ENCODE data around the gene MAPK13. TPM values are rescaled to one million over a fixed set of nuclear protein-coding genes. Genes with fewer than 3 reads are reported as not detected.

MAPK13 gene
- total RNA-seq, 3 donors from 2014 or later, result 2.6 to 45.2 (median 30.2) TPM

DNA sequence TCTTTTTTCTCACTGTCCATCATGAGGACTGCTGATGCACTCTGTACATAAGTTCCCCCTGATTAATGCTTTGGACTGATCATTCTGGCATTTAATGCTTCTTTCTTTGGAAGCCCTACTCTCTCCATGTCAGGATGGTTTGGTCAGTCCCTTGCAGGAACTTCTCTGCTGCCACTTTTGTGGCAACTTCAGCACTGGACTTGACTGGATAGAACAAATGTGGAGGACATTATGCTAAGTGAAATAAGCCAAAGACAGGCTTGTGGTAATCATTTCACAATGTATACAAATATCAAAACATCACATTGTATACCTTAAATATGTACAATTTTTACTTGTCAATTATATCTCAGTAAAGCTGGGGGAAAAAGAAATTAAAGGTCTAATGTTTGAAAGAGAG is 54.0 kb downstream of the MAPK13 start:
- Histone ChIP-seq H3K9me3 (no peaks in the 10 kb centered on the region), H3K27ac (no peak overlapping the region), H3K27me3 (no peaks in the 10 kb centered on the region), H3K4me3 (no peak overlapping the region), H3K4me1 (no peaks in the 10 kb centered on the region), H3K36me3 (no peaks in the 10 kb centered on the region)
- TF ChIP-seq POLR2AphosphoS5 (IDR thresholded peaks at IDR 0.05), result no peak
- TF ChIP-seq, protein P1, sequence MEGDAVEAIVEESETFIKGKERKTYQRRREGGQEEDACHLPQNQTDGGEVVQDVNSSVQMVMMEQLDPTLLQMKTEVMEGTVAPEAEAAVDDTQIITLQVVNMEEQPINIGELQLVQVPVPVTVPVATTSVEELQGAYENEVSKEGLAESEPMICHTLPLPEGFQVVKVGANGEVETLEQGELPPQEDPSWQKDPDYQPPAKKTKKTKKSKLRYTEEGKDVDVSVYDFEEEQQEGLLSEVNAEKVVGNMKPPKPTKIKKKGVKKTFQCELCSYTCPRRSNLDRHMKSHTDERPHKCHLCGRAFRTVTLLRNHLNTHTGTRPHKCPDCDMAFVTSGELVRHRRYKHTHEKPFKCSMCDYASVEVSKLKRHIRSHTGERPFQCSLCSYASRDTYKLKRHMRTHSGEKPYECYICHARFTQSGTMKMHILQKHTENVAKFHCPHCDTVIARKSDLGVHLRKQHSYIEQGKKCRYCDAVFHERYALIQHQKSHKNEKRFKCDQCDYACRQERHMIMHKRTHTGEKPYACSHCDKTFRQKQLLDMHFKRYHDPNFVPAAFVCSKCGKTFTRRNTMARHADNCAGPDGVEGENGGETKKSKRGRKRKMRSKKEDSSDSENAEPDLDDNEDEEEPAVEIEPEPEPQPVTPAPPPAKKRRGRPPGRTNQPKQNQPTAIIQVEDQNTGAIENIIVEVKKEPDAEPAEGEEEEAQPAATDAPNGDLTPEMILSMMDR (IDR thresholded peaks at IDR 0.05), result no peak
- no peak for TF ChIP-seq POLR2A (IDR thresholded peaks at IDR 0.05)
- no peak for DNase-seq (ENCODE audit: low spot score in 2 of 2)
- intact Hi-C loops (cut with DNase I; ENCODE audit: low total_unique reads), result no loop called here

- Histone ChIP-seq H3K27ac (no peak overlapping the region), H3K9me3 (no peaks in the 10 kb centered on the region), H3K36me3 (no peaks in the 10 kb centered on the region), H3K4me1 (no peaks in the 10 kb centered on the region), H3K4me3 (no peak overlapping the region), H3K27me3 (no peaks in the 10 kb centered on the region)
- TF ChIP-seq POLR2AphosphoS5 (IDR thresholded peaks at IDR 0.05), result no peak
- TF ChIP-seq, protein P1 (IDR thresholded peaks at IDR 0.05), result no peak
- TF ChIP-seq POLR2A (IDR thresholded peaks at IDR 0.05), result no peak
- intact Hi-C loops (cut with DNase I; ENCODE audit: low total_unique reads), result no loop called here
- DNase-seq (ENCODE audit: low spot score in 2 of 2), result no peak
Measured at GRCh38 chr6:36186199-36186598, 55.9 kb downstream of the MAPK13 start.

- TF ChIP-seq POLR2AphosphoS5 (IDR thresholded peaks at IDR 0.05) (no peak), POLR2A (IDR thresholded peaks at IDR 0.05) (no peak)
- TF ChIP-seq, protein P1 (IDR thresholded peaks at IDR 0.05), result no peak
- Histone ChIP-seq H3K4me3 (no peak overlapping the region), H3K27ac (no peak overlapping the region), H3K9me3 (no peaks in the 10 kb centered on the region), H3K27me3 (no peaks in the 10 kb centered on the region), H3K4me1 (no peaks in the 10 kb centered on the region), H3K36me3 (no peaks in the 10 kb centered on the region)
- intact Hi-C loops (cut with DNase I; ENCODE audit: low total_unique reads), result no loop called here
- DNase-seq (ENCODE audit: low spot score in 2 of 2), result no peak
Measured at GRCh38 chr6:36187446-36187845, 57.1 kb downstream of the MAPK13 start.

Other genes with a start within 250 kb of the MAPK13 start
- gene SRPK1, start 209.4 kb upstream of the MAPK13 start, total RNA-seq, result 10 to 100 TPM; 29.1 to 77.7 (median 61.3) TPM
- under 1 TPM in 2 of 3 donors, not detected in 1; 0.29 to 0.48 TPM for gene SLC26A8, start 105.9 kb upstream of the MAPK13 start, total RNA-seq
- 10 to 100 TPM; 72.8 to 85.6 (median 81.3) TPM for gene MAPK14, start 102.7 kb upstream of the MAPK13 start, total RNA-seq
- 10 to 100 TPM; 18.9 to 26.5 (median 25.8) TPM for gene BRPF3, start 66.2 kb downstream of the MAPK13 start, total RNA-seq
- gene PNPLA1, start 139.5 kb downstream of the MAPK13 start, total RNA-seq, result not detected
- under 1 TPM in 1 of 3 donors, not detected in 2; under 0.01 TPM for gene BNIP5, start 206.4 kb downstream of the MAPK13 start, total RNA-seq

Measured in breast epithelium (tissue), 4 donors.